ENCODE measurements around the gene PRR5L. TPM values are rescaled to one million over a fixed set of nuclear protein-coding genes. Genes with fewer than 3 reads are reported as not detected.

PRR5L gene
- polyA plus RNA-seq, 1 donor (not counting 4 experiments of a cell fraction or from before 2014, with no cell fraction given), result 20.1 TPM

DNA sequence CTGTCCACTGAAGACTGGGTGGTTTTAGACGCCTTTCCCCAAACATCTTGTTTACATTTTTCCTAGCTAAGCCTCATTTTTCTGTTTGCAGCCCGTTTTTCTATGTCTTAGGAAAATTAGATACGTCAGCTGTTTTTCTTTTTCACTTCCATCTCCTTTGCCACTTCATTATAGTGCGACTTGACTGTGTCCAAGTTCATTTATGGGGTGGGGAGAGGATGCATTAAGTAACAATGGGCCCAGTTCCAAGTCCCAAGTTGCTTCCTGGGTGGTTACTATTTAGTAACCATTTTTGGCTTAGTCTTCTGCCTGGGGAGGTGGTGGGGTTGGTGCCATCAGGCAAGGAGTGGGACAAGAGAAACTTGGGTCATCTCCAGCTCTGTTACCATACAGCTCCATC is 131.0 kb downstream of the PRR5L start:
- no peak overlapping the region for H2AFZ ChIP-seq (ENCODE audit: control insufficient read depth, low read length)
- H4K20me1 ChIP-seq (ENCODE audit: control insufficient read depth, extremely low read depth, insufficient read depth, low read length), result no peaks in the 10 kb centered on the region
- dilution Hi-C loops (cut with MboI; ENCODE audit: extremely low pct_ligation_motif_present, low sequenced_read_pairs), result no loop called here
- peaks cover 3 to 8% of the 10 kb centered on the region in 2 experiments for H3K36me3 ChIP-seq (ENCODE audit: control insufficient read depth in 2 of 2, extremely low read depth in 1 of 2, insufficient read depth in 2 of 2, low read length in 2 of 2)
- H3K4me2 ChIP-seq (ENCODE audit: control insufficient read depth, extremely low read depth, insufficient read depth, low read depth, low read length), result no peak overlapping the region
- FAIRE-seq (no peak), DNase-seq (ENCODE audit: low read depth, low spot score) (no peak)
- H3K79me2 ChIP-seq (ENCODE audit: control insufficient read depth, insufficient read depth, low read length), result no peaks in the 10 kb centered on the region
- H3K27ac ChIP-seq (ENCODE audit: control insufficient read depth, insufficient read depth, low read length), result no peak overlapping the region
- H3K4me1 ChIP-seq (ENCODE audit: control insufficient read depth, extremely low read depth, insufficient read depth, low read length), result peaks cover 9% of the 10 kb centered on the region
- H3K9ac ChIP-seq (ENCODE audit: control insufficient read depth, extremely low read depth, insufficient read depth, low read length), result no peak overlapping the region
- H3K9me3 ChIP-seq (ENCODE audit: control insufficient read depth, low read depth, low read length), result no peaks in the 10 kb centered on the region
- H3K27me3 ChIP-seq (ENCODE audit: control insufficient read depth, extremely low read depth, insufficient read depth, low read length), result no peaks in the 10 kb centered on the region
- H3K4me3 ChIP-seq (ENCODE audit: control insufficient read depth in 2 of 3, extremely low read depth in 1 of 3, insufficient read depth in 2 of 3, low read depth in 1 of 3, low read length in 3 of 3), result no peak overlapping the region
- TF ChIP-seq, protein P1, sequence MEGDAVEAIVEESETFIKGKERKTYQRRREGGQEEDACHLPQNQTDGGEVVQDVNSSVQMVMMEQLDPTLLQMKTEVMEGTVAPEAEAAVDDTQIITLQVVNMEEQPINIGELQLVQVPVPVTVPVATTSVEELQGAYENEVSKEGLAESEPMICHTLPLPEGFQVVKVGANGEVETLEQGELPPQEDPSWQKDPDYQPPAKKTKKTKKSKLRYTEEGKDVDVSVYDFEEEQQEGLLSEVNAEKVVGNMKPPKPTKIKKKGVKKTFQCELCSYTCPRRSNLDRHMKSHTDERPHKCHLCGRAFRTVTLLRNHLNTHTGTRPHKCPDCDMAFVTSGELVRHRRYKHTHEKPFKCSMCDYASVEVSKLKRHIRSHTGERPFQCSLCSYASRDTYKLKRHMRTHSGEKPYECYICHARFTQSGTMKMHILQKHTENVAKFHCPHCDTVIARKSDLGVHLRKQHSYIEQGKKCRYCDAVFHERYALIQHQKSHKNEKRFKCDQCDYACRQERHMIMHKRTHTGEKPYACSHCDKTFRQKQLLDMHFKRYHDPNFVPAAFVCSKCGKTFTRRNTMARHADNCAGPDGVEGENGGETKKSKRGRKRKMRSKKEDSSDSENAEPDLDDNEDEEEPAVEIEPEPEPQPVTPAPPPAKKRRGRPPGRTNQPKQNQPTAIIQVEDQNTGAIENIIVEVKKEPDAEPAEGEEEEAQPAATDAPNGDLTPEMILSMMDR (optimal IDR thresholded peaks at IDR 0.05 in 1 of 3, IDR thresholded peaks at IDR 0.05 in 1 of 3, conservative IDR thresholded peaks at IDR 0.05 in 1 of 3; ENCODE audit: extremely low read depth in 1 of 3, insufficient read depth in 2 of 3, low read length in 3 of 3), result no peak
- TF ChIP-seq EZH2 (IDR thresholded peaks at IDR 0.05; ENCODE audit: low read length), result no peak
- no peaks in the 10 kb centered on the region for H3K9me1 ChIP-seq (ENCODE audit: control insufficient read depth, extremely low read depth, insufficient read depth, low read length)

DNA sequence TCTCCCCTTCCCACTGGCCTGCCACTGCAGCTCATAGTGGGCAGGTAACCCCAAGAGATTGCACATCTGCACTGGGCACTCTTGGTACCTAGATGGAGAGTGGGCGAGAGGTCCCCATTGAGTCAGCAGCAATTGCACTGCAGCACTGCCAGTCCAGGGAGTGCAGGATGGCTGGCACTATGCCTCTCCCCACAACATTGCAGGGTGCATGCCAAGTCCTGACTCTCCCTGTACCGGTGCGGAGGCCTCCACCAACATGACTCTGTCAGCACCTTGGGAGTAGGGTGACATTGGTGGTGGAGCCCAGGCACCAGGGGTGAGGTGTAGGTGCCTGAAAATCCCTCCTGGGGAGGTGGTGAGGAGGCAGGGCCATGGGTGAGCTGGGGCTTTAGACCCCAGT is 131.8 kb downstream of the PRR5L start:
- no peak for FAIRE-seq
- no peak overlapping the region for H3K27ac ChIP-seq (ENCODE audit: control insufficient read depth, insufficient read depth, low read length)
- peaks cover 3 to 6% of the 10 kb centered on the region in 2 experiments for H3K36me3 ChIP-seq (ENCODE audit: control insufficient read depth in 2 of 2, extremely low read depth in 1 of 2, insufficient read depth in 2 of 2, low read length in 2 of 2)

More for the DNA sequence above, 131.8 kb downstream of the PRR5L start:
- Histone ChIP-seq H3K4me2 (ENCODE audit: control insufficient read depth, extremely low read depth, insufficient read depth, low read depth, low read length) (no peak overlapping the region), H2AFZ (ENCODE audit: control insufficient read depth, low read length) (no peak overlapping the region), H3K9me3 (ENCODE audit: control insufficient read depth, low read depth, low read length) (no peaks in the 10 kb centered on the region), H3K4me1 (ENCODE audit: control insufficient read depth, extremely low read depth, insufficient read depth, low read length) (peaks cover 14% of the 10 kb centered on the region), H3K4me3 (ENCODE audit: control insufficient read depth in 2 of 3, extremely low read depth in 1 of 3, insufficient read depth in 2 of 3, low read depth in 1 of 3, low read length in 3 of 3) (no peak overlapping the region), H3K27me3 (ENCODE audit: control insufficient read depth, extremely low read depth, insufficient read depth, low read length) (no peaks in the 10 kb centered on the region), H3K9me1 (ENCODE audit: control insufficient read depth, extremely low read depth, insufficient read depth, low read length) (no peaks in the 10 kb centered on the region), H3K9ac (ENCODE audit: control insufficient read depth, extremely low read depth, insufficient read depth, low read length) (no peak overlapping the region), H4K20me1 (ENCODE audit: control insufficient read depth, extremely low read depth, insufficient read depth, low read length) (no peaks in the 10 kb centered on the region), H3K79me2 (ENCODE audit: control insufficient read depth, insufficient read depth, low read length) (no peaks in the 10 kb centered on the region)
- TF ChIP-seq, protein P1 (optimal IDR thresholded peaks at IDR 0.05 in 1 of 3, IDR thresholded peaks at IDR 0.05 in 1 of 3, conservative IDR thresholded peaks at IDR 0.05 in 1 of 3; ENCODE audit: extremely low read depth in 1 of 3, insufficient read depth in 2 of 3, low read length in 3 of 3), result no peak
- TF ChIP-seq EZH2 (IDR thresholded peaks at IDR 0.05; ENCODE audit: low read length), result no peak
- no peak for DNase-seq (ENCODE audit: low read depth, low spot score)
- dilution Hi-C loops (cut with MboI; ENCODE audit: extremely low pct_ligation_motif_present, low sequenced_read_pairs), result no loop called here
